GM12891 (cell line): ENCODE results near the gene FBXO7.

Experiments
- DNase-seq: peaks from one replicate; pipeline ENCODE4 v3.0.0; 2011; ENCODE audit warnings: low spot score; ENCODE audit not compliant: insufficient read length
- FAIRE-seq: peaks from 2 replicates; lab custom pipeline; 2011; peaks lifted over from hg19 to GRCh38; lab: Jason Lieb, UNC
- PAX5 ChIP-seq: IDR thresholded peaks from 2 replicates; pipeline ENCODE4 v1.6.1; 2011; ENCODE audit warnings: low read length, moderate library complexity, mild to moderate bottlenecking; ENCODE audit not compliant: insufficient read depth, severe bottlenecking
- POLR2A ChIP-seq: IDR thresholded peaks from 2 replicates; pipeline ENCODE4 v1.6.1; 2011; ENCODE audit warnings: low read depth, low read length, control low read depth
- POLR2AphosphoS5 ChIP-seq: IDR thresholded peaks from 2 replicates; pipeline ENCODE4 v1.6.1; 2011; ENCODE audit warnings: low read depth, low read length, control low read depth
- POU2F2 ChIP-seq: IDR thresholded peaks from 2 replicates; pipeline ENCODE4 v1.6.1; 2011; ENCODE audit warnings: low read depth, mild to moderate bottlenecking, control low read depth, low read length, moderate library complexity
- SPI1 ChIP-seq: IDR thresholded peaks from 2 replicates; pipeline ENCODE4 v1.6.1; 2011; ENCODE audit warnings: low read depth, low read length, control low read depth
- TAF1 ChIP-seq: IDR thresholded peaks from 2 replicates; pipeline ENCODE4 v1.6.1; 2011; ENCODE audit warnings: low read depth, low read length, control low read depth

The FBXO7 gene

GRCh38 chr22:32511776-32512175, 37.2 kb downstream of the FBXO7 start:
- no peak for FAIRE-seq

DNA sequence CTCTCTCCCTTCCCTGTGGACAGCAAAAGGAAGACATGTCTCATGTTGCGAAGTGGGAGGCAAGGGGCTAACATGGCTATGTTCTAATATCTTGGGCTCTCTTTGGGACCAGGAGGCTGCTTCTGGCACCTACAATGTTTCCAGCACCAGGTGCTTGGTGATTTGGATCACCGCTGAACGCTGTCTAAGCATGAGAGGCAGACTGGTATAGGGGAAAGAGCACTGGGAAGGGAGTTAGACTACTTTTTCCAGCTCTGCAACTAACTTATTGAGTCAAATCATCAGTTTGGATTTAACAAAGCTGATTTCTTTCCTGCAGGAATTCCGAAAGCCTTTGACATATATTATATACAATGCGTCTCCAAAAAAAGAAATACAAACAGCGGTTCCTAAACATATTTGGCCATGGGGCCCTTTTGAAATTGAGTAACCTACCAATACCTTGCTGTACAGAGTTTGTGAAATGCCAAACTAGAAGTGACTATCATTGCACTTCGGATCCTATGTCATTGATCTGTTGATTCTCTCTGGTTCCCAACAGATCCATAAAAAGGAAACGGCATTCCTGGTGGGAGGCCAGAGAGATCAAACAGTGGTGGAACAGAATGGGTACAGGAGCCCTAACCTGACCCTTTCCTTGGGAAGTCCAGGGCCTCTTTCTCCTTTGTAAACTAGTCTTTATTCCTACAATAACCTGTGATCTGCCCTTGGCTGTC, 37.8 kb downstream of the FBXO7 start:
- FAIRE-seq (no peak), DNase-seq (no peak)
- TF ChIP-seq PAX5 = no peak
- no peak for TF ChIP-seq POLR2A
- no peak for TF ChIP-seq POU2F2
- no peak for TF ChIP-seq SPI1
- TF ChIP-seq POLR2AphosphoS5 = no peak
- TF ChIP-seq TAF1 = no peak

More at GRCh38 chr22:32511776-32512175, 37.2 kb downstream of the FBXO7 start:
- TF ChIP-seq POLR2AphosphoS5 = no peak
- TF ChIP-seq POLR2A = no peak
- no peak for TF ChIP-seq PAX5
- DNase-seq = no peak

DNA sequence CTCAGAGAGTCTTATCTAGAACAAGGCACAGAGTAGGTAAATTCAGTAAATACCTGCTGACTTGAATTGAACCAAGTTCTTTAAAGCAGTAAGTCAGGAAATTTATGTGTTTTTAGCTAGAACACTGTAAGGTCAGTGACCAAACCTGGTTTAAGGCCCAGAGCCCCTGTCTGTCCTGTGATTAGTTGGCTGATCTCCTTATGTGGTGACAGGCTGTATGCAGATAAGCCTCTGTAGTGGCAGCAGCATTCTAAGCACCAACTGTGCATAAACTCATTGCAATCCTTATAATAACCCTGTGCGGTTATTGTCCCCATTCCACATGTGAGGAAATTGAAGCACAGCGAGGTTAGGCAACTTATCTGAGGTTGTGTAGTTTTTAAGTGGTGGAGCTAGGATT, 40.5 kb downstream of the FBXO7 start:
- TF ChIP-seq TAF1 (no peak), POLR2AphosphoS5 (no peak), POU2F2 (no peak), POLR2A (no peak), SPI1 (no peak), PAX5 (no peak)
- no peak for FAIRE-seq
- no peak for DNase-seq

DNA sequence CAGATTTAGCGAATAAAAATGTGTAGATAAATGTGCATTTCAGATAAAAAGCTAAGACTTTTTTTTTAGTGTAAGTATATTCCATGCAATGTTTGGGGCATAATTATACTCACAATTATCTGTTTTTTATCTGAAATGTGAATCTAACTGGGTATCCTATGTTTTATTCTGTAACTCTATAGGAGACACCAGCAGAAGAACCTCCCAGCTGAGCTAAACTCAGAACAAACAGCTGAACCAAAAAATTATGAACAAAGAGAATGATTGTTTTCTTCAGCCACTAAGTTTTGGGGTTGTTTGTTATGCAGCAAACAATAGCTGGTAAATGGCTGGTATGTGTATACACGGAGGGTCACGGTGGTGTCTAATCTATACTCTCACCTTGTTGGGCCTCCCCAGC, 42.9 kb downstream of the FBXO7 start:
- FAIRE-seq (no peak), DNase-seq (no peak)
- TF ChIP-seq TAF1 (no peak), POLR2A (no peak), SPI1 (no peak), PAX5 (no peak), POLR2AphosphoS5 (no peak), POU2F2 (no peak)

GRCh38 chr22:32517921-32518320, 43.3 kb downstream of the FBXO7 start:
- TF ChIP-seq TAF1 (no peak), POLR2AphosphoS5 (no peak), SPI1 (no peak)

GRCh38 chr22:32518381-32518780, 43.8 kb downstream of the FBXO7 start:
- no peak for TF ChIP-seq POU2F2
- DNase-seq = no peak
- no peak for FAIRE-seq

More at GRCh38 chr22:32517921-32518320, 43.3 kb downstream of the FBXO7 start:
- DNase-seq = no peak
- FAIRE-seq = no peak

GRCh38 chr22:32518848-32519247, 44.2 kb downstream of the FBXO7 start:
- FAIRE-seq (no peak), DNase-seq (no peak)
- TF ChIP-seq PAX5 = no peak
- no peak for TF ChIP-seq POLR2AphosphoS5
- no peak for TF ChIP-seq TAF1
- no peak for TF ChIP-seq POLR2A
- no peak for TF ChIP-seq SPI1

DNA sequence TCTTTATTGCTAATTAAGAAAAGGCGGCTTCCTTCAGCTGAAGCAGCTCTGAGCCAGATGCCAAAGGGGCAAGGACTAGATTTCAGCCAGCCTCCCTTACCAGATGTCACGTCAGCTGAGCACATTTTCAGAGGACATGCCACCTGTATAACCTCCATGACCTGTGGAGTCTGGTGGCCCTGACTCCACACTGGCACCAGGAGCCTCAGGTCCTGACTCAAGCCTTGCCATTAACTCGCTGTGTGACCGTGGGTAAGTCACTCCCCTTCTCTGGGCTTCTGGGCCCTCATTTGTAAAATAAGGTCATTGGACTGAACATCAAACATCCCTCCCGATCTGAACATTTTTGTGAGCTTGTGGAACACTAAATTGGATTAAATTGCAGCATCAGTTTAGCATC, 46.0 kb downstream of the FBXO7 start:
- no peak for DNase-seq
- FAIRE-seq = no peak
- TF ChIP-seq SPI1 (no peak), PAX5 (no peak), POLR2AphosphoS5 (no peak), POLR2A (no peak), POU2F2 (no peak), TAF1 (no peak)

DNA sequence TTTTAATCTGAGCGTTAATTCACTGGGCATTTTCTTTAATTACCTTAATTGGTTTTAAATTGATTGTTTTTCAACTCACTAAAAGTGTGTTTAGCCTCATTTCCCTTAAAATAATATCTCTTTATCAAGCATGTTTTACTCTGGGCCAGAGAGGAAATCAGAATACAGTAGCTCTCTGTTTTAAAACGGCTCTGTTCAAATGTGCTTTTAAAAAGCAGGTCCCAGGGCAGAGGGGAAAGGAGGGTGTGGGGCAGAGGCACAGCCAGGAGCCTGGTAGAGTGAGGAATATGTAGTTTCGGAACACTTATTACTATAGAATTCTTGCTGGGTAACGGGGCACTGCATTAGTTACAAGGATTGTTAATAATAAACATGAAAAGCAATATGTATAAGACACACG, 47.6 kb downstream of the FBXO7 start:
- TF ChIP-seq TAF1 (no peak), PAX5 (no peak), POLR2AphosphoS5 (no peak), POU2F2 (no peak), POLR2A (no peak)
- FAIRE-seq (no peak), DNase-seq (no peak)

- TF ChIP-seq SPI1 = no peak
- TF ChIP-seq POLR2A = no peak
- TF ChIP-seq TAF1 = no peak
- no peak for TF ChIP-seq POLR2AphosphoS5
- TF ChIP-seq PAX5 = no peak
- no peak for TF ChIP-seq POU2F2
- DNase-seq = no peak
- FAIRE-seq = no peak
Measured at GRCh38 chr22:32527756-32528155, 53.1 kb downstream of the FBXO7 start.
